ACHN (cell line): ENCODE results near the gene KCTD13.
A peak's percentile ranks its signal among the peaks of the same experiment; 100 is the strongest.
"Not testable (repeated sequence)": the region's sequence is repeated elsewhere in the genome, so short reads cannot be mapped to it uniquely, and the experiment has no call there.

Source experiments
- DNase-seq: peaks from one replicate; pipeline ENCODE4 v3.0.0-alpha.2; 2015
- in situ Hi-C: cut with HindIII; loops from 2 replicates; pipeline ENCODE4 v1.10.0; 2017; ENCODE audit warnings: low sequenced_read_pairs, low pct_ligation_motif_present, low pct_unique_long_range_greater_than_20kb

KCTD13 gene

DNA sequence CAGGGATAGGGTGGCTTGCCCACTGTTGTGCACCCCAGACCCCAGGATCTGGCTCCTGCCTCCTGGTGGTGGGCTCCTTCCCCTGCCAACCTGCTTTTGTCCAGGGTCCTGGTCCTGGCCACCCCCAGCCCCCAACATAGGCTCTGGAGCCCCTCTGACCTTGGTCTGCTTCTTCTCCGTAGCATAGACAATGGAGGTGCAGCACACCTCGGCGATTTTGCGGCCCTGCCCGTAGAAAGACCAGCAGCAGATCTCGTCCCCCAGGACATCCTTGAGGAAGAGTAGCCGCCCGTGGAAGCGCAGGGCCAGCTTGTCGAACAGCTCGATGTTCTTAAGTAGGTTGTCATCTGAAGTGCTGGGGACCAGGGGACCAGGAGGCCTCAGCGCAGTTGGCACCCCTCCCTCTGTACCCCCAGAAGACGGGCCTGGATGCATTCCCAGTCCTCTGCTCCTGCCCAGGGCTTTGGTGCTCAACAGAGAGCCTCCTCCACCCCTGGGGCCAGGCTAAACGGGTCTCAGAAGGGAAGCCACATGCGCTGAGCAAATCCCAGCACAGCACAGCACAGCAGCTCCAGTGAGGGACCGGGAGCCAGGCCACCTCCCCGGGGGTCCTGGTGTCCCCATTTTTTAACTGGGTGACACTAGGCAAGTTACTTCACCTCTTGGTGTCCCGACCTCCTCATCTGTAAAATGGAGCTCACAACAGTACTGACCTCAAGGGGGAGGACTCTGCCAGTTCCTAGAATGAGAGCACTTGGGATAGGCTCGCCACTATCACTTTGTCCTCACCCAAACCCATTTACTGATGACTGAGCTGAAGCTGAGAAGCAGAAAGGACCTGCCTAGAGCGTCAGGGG, 15.0 kb downstream of the KCTD13 start:
- no peak for DNase-seq
- in situ Hi-C loops: no loop called here

GRCh38 chr16:29909851-29910250, 16.2 kb downstream of the KCTD13 start:
- in situ Hi-C loops, DNase-seq: not testable (repeated sequence)

- DNase-seq: no peak
- in situ Hi-C loops: no loop called here
These were observed 16.6 kb downstream of the KCTD13 start for GRCh38 chr16:29909391-29909790.

- in situ Hi-C loops: no loop called here
These were observed 17.3 kb downstream of the KCTD13 start for GRCh38 chr16:29908719-29909220.

DNA sequence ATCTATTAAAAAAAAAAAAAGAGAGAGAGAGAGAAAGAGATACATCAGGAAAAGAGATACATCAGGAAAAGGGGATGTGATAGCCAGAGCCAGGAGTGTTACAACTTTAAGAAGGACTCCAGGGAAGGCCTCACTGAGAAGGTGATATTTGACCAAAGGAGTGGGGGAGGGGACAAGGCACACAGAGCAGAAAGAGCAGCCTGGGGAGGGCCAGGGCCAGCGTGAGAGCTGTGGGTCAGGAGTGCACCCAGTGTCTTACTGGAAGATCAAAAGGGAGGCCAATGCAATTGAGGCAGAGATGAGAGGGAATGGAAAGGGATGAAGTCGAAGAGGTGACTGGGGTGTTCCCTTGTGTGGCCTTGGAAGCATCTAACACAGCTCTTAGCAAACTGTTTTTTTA, 18.1 kb downstream of the KCTD13 start:
- in situ Hi-C loops: no loop called here
- DNase-seq: no peak

More at GRCh38 chr16:29908719-29909220, 17.3 kb downstream of the KCTD13 start:
- DNase-seq: no peak

GRCh38 chr16:29906520-29907244, 19.3 kb downstream of the KCTD13 start:
- in situ Hi-C loops: no loop called here
- no peak for DNase-seq

DNA sequence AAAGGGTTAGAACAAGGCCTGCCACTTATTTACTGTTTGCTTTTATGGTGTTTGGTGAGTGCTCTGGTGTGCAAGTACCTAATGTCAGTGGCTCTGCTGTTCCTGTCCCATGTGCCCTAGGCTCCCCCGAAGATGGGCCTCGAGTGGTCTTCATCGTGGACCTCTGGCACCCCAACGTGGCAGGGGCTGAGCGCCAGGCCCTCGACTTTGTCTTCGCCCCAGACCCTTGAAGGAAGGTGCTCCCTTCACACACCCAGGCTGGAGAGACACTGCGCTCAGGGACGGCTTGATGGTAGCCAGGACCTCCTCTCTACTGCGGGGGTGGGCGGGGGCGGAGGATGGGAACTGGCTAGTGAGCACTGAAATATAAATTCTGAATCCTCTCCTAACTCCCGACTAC, 20.4 kb downstream of the KCTD13 start:
- in situ Hi-C loops: no loop called here

DNA sequence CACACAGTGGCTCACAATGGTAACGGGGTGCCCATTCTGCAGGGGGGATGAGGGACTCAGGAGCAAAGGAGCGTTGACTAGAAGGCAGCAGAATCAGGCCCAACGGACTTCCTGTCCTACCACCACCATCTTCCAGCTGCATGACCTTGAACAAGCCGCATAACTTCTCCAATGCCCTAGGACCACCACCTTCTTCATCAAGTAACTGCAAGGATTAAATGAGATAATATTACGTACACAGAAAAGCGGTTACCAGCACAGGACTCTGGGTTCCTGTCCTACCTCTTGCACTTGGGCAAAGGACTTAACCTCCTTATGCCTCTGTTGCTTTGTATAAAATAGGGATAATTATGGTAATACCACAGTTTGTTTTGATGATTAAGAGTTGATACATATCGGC, 21.1 kb downstream of the KCTD13 start:
- no peak for DNase-seq
- in situ Hi-C loops: no loop called here

More for the DNA sequence above, 20.4 kb downstream of the KCTD13 start:
- DNase-seq: no peak

DNA sequence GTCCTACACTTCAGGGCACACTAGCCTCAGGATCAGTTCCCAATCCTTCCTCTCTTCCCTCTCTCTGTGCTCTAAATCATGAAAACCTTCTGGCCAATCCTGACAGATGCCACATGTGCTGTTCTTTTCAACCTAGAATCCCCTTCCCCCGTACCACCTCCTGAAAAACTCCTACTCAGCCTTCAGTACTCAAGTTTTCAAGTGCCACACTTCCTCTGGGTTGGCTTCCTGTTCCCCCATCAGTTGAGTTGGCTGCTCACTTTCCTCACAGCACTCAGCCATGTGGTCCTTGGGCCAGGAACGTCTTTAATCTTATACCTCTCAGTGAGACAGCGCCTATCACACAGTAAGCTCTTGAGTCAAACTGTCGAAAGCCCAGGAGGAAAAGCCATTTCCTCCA, 22.4 kb downstream of the KCTD13 start:
- in situ Hi-C loops: no loop called here
- DNase-seq: no peak

DNA sequence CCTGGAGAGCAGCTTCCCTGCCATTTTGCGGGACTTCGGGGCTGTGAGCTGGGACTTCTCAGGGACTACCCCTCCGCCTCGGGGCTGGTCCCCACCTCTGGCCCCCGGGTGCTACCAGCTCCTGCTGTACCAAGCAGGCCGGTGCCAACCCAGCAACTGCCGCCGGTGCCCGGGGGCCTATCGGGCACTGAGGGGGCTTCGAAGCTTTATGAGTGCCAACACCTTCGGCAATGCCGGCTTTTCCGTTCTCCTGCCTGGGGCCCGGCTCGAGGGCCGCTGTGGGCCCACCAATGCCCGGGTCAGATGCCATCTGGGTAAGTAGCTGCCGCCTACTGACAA, 24.4 kb downstream of the KCTD13 start:
- in situ Hi-C loops: no loop called here
- DNase-seq: no peak

DNA sequence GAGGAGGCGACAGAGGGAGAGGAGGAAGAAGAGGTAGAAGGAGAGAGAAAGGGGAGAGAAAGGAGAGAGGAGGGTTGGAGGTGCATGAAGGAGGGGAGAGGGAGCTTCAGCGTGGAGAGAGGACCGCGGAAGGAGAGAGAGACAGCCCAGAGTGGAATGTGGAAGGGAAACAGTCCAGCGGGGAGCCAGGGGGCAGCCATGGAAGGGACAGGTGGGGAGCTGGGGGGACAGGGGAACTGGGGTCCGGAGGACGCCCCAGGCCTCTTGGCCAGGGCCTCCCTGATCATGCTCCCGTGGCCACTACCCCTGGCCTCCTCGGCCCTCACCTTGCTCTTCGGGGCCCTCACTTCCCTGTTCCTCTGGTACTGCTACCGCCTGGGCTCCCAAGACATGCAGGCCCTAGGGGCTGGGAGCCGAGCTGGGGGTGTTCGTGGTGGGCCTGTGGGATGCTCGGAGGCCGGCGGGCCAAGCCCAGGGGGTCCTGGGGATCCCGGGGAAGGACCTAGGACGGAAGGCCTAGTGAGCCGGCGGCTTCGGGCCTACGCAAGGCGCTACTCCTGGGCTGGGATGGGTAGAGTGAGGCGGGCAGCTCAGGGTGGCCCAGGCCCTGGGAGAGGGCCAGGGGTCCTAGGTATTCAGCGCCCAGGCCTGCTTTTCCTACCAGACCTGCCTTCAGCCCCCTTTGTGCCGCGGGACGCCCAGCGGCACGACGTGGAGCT, 25.0 kb downstream of the KCTD13 start:
- peak; percentile 59 for DNase-seq
- in situ Hi-C loops: no loop called here

- in situ Hi-C loops: no loop called here
- peak; percentile 98 for DNase-seq
These were observed 25.7 kb downstream of the KCTD13 start, which contains the start of gene ASPHD1 for GRCh38 chr16:29900102-29900887. Gene ASPHD1, plus strand, starts transcription at chr16:29900488. Its CDS starts 484 bp downstream, at chr16:29900972.

GRCh38 chr16:29899516-29900101, 26.4 kb downstream of the KCTD13 start, which contains the start of gene SEZ6L2:
Gene SEZ6L2, minus strand, starts transcription at chr16:29899550. Its CDS starts 531 bp downstream, at chr16:29899019.
- in situ Hi-C loops: no loop called here
- DNase-seq: peak; percentile 99

DNA sequence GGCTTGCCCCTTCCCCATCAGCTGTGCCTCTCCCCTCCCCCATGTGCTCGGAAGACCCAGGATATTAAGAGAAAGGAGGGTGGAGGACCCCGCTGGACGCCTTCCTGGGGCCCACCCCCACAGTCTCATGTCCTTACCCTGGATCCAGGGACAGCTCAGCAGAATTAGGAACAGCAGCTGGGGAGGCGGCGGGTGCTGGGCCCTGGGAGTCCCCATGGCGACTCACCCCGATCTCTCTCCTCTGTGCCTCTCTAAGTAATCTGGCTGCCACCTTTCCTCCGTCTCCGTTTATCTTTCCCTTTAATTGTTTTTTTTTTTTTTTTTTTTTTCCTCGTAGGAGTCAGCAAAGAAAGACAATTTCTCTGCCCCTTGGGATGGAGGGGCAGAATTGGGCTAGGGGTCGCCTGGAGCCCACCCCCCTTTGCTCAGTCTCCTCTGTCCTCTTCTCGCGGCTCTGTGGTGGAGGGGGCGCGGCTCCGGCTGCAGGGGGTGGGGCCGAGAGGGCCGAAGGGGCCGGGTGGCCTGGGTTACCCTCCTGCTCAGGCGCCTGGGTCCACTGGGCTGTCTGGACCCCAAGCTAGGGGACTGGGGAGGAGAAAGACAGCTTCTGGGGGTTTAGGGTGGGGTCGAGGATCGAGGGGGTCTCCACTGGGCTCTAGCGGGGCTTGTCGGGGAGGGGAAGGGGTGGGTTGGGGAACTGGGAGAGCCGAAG, 27.1 kb downstream of the KCTD13 start:
- peak; percentile 73 for DNase-seq
- in situ Hi-C loops: no loop called here

DNA sequence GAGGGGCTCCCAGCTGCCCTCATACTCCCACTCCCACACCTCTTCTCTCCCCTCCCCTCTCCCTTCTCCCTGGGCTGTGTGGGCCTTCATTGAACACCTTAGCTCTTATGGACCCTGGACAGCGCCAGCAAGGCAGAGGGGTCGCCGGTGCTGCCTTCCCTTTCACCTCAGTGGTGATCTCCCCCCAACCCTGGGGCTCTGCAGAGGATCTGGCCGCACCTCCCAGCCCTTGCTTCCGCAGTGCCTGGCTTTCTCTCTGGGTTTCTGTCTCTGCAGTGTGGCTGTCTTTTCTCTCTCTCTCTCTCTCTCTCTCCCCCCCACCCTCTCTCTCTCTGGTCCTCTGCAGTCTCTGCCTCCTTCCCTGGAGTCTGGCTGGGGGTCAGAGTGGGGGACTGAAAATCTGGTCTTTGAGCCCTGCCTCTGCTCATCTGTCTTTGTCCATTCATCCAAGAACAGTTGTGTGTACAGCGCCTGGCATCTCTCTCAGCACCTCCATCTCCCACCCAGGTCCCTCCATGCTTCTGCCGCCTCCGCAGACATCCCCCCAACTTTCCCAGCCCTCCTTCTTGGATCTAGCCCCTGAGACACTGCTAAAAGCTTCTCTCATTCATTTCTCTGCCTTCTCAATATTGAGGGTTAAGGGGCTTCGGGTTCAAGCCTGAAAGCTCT, 27.8 kb downstream of the KCTD13 start:
- DNase-seq: no peak
- in situ Hi-C loops: no loop called here

- DNase-seq: no peak
- in situ Hi-C loops: no loop called here
These were observed 28.7 kb downstream of the KCTD13 start for GRCh38 chr16:29897333-29897732.

- in situ Hi-C loops: no loop called here
- no peak for DNase-seq
These were observed 29.2 kb downstream of the KCTD13 start for GRCh38 chr16:29896841-29897240.
